Activated CD4-positive, alpha-beta T cell treated with anti-CD3 and anti-CD28 coated beads, Interleukin-2, amount 50 U/mL, for 4 hours (primary cell): ENCODE results near the gene KIF12.
"Not testable (repeated sequence)": the region's sequence is repeated elsewhere in the genome, so short reads cannot be mapped to it uniquely, and the experiment has no call there.

Experiments
- DNase-seq, 2 experiments: peaks; one replicate each; pipeline ENCODE4 v3.0.0-alpha.2; 2020

The KIF12 gene

DNA sequence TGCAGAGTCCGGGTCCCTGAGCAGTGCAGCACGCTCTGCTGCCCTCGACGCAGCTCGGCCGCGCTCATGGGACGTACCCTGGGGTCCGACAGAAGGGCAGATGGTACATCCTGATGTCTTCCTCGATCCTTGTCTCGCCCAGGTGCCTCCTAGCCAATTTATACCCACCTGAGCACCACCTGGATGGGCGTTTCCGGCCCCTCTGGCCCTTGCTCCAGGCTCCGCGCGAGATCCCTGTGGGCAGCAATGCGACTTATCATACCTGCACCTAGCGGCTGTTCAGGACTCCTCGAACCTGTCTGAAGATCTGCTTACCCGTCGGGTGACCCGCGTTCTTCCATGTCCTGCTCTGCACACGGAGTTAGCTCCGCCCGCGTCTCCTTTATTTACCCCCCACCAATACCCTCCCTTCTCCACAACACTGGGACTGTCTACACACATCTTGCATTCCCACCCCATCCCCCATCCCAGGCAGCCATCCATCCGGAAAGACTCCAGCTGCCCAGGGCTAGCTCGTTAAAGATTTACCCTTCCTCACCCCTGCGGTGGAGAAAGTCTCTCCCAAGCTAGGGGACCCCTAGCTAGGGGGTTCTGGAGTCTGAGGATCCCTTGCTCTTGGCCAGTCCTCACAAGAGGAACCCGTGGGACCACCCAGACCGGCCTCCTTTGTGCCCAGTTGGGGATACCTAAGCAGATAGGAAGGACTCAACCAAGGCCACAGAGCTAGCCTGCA lies at the start of gene KIF12:
Gene KIF12, minus strand, starts transcription at position 357 of the 733 bp plus-strand sequence. Its CDS starts 16 bp downstream, at position 341.
- no peak for DNase-seq

DNA sequence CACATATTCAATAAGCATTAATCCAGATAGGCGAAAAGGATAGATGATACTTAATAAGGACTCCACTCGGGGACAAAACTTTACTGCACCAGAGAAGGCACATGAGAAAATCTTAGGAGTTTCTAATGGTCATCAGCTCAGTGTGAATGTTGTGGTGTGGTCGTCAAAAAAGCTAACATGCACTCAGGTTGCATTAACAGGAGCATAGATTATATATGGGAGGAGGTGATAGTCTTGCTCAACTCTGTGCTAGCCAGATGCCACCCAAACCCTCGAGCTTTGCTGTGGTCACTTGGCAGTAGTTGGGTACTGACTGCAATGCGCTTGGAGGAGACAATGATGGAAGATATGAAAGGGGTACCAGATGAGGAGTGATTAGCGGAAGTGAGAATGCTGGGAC lies 47.6 kb upstream of the KIF12 start:
- no peak for DNase-seq

DNA sequence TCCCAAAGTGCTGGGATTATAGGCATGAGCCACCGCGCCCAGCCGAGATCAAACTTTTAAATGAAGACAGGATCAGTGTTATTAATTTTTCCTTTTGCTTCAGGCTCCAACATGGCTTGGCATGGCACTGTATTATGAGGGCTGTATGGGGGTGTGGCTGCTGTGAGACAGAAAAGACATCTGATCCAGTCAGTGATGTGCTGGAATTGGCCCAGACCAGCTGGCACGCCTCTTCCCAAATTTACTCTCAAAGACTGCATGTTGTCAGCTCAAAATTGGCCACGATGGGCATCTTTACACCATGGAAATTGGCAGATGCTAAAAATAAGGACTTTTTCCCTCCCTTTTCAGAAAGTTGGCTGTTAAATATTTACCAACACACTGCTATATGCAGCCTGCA lies 44.1 kb upstream of the KIF12 start:
- DNase-seq, result no peak

DNA sequence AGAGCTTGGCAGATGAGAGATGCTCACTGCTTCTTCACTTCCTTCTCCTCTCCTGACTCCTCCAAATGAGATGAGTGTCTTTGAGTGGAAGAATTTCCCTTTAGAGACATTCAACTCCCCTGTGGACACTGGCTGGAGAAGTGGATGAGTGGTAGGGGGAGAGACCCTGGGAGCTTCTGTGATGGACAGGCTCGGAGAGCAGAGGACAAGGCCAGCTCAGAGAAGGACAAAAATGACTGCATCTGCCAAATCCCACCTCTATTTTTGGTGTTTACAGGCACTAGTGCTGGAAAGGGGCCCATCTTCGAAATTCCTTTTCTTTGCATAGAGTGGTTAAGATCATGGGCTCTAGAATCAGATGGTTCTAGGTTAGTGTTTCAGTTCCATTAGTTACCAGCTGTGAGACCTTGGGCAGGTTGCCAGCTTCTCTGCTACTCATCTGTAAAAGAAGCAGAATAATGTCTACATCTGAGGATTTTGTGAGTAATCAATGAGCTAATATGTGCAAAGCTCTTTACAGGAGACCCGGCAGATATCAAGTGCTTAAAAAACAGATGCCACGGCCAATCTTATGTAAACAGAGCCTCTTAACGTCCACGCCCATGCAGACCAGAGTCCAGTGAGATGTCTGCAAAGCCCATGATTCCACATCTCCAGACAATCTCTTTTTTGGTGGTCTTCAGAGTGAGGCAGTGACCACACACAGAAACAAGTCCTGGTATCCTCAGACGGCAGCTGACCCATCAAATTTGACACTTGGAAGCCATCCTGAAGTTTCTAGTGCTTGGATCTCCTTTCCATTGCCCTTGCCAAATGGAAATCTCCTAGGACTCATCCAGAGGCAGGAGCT lies 42.7 kb upstream of the KIF12 start:
- DNase-seq, result no peak

DNA sequence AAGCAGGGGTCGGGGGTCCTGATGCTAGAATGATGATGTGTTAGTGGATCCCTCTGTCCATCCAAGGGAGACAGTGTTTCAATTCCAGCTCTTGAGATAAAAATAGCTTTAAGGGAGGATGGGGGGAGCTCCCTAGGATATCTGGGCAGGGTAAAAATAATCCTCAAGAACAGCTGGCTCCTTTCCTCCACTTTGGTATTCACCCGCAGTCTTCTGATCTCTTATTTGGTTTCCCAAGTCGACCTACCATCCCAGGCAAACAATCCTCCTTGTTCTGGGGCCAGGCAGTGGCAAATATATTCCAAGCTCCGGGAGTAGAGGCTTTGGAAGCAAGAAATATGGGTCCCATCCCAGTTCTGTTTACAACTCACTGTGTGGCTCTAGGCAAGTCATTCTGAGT lies 41.8 kb upstream of the KIF12 start:
- DNase-seq, result no peak

DNA sequence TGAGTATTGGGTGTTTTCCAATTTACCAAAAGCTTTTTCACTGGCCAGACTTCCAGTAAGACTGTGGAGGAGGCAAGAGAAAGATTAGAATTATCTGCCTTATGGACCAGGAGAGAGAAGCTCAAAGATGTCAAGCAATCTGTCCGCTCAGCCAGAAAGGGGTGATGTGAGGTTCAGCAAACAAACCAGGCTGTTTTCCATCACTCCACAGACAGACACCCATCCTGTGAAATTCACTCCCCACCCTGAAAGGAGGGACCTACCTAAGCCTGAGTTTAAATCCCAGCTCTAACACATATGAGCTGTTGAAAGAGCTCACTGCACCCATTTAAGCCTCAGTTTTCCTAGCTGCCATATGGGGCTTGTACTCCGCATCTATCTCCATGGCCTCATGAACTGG lies 41.3 kb upstream of the KIF12 start:
- DNase-seq, result no peak

DNA sequence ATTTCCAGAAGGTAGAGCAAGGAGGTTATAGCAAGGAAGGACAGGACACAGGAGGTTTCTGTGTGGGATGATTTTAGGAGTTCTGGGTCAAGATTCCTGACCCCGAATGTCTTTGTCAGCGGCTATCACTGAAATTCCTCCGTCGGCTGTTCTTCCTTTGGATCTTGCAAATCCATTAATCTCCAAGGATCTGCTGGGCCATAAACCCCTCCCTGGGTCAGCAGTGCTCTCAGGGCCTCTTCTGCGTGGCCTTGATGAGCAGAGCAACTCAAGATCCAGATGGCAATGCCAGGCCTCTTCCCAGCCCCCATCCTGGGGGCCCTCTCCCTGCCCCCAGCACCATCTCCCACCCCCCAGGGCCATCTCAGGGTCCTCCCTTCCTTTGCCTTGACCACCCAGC lies 40.0 kb upstream of the KIF12 start:
- no peak for DNase-seq

DNA sequence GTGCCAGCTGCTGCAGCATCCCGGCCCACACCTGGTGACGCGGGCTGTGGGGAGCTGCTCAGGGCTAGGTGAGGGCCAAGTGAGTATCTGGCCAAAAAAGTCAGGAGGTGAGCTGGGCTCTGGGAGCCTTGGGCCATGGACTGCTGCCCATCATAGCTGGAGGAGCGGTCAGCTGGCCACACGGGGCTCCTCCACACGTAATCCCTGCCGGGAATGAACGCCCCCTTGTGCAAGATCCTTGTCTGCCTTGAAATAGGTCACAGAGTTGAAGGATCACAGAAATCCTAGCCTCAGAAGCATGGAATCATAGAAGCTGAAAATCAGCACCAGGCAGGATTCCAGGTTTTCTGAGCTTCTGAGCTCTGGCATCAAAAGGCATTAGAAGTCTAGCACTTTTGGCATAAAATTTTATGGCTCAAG lies 39.5 kb upstream of the KIF12 start:
- DNase-seq, result no peak

DNA sequence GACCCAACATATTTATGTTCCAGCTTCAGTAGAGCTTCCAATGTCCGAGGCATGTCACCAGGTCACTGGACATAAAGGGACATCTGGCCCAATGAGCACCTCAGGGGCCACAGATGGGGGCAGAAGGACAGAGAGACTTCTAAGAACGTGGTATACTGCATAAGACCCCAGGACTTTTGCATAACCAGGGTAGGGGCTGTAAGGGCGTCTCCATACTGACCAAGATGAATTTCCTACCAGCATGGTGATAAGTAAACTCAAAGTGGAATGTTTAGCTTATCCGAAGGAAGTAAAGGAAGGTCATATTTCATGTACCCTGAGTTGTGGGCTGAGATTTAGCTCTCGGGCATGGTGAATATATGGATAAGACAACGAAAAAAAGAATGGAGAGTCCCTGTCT lies 38.7 kb upstream of the KIF12 start:
- no peak for DNase-seq

DNA sequence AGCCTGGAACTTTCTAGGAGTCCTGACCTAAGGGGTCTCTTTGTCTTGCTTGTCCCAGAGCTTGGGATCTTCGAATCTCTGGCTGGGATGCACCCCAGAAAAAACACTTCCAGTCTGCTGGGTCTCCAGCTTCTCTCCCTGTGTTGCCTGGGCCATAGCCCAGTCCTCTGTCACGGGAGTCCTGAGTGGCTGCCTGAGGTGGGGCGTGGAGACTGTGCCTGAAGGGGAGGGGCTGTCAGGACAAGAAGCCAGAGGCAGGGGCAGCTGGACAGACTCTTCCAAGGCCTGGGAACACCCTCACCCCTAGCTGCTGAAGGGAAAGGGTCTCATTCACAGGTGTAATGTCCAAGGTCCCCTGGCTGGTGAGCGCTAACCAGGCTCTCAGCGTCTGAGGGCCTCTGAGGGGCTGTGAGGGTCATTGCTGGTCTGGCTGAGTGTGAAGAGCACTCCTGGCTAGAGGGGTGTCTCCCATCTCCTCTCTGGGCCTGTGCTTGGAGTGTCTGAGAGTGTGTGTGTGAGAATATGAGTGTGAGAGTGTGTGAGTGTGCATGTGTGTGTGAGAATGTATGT lies 35.8 kb upstream of the KIF12 start:
- no peak for DNase-seq

DNA sequence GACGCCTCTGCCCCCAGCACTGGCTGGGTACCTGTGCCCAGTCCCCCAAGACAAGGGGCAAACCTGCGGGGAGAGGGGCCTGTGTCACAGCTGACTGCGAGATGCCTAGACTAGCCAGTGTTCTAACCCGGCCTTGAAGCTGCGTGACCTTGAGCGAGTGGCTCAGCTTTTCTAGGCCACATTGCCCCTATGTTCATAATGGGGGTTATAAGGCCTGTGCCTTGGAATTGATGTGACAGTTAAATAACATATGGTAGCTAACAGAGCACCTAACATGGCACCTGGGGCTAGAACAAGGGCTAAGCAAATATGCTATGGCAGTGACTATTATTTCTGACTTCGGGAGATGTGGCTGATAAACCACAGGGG lies 33.4 kb upstream of the KIF12 start:
- DNase-seq, result no peak

DNA sequence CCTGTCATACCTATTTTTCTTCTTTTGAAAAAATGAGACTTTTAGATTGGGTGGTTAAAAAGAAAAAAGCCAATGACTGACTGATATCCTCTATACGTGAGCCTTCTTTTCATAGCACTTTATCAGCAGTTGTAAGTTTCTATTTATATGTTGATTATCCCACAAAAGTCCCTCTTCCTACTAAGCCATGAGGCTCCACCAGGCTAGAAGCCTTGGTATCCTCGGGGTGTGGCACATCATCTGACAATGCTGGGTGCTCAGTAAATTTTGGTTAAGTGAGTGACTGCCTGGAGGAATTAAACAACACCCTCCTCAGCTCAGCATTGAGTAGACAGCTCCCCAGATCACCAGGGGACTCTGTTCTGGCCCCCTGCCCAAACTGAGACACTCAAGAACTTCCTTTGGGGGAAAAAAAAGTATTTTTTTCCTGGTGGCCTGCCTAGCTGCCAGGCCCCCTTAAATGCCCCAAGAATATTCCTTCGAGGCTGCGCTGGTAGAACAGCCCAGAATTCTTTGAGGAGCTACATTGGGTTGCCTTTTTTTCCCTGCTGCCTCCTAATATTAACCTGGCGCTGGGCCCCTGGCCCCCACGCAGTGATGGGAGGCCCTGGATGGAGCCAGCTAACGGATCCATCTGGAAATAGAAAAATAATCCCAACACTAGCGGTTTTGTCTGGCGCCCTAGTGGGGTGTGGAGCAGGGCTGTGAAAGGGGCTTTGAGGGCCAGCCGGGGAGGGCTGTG lies 32.9 kb upstream of the KIF12 start:
- DNase-seq, result no peak

DNA sequence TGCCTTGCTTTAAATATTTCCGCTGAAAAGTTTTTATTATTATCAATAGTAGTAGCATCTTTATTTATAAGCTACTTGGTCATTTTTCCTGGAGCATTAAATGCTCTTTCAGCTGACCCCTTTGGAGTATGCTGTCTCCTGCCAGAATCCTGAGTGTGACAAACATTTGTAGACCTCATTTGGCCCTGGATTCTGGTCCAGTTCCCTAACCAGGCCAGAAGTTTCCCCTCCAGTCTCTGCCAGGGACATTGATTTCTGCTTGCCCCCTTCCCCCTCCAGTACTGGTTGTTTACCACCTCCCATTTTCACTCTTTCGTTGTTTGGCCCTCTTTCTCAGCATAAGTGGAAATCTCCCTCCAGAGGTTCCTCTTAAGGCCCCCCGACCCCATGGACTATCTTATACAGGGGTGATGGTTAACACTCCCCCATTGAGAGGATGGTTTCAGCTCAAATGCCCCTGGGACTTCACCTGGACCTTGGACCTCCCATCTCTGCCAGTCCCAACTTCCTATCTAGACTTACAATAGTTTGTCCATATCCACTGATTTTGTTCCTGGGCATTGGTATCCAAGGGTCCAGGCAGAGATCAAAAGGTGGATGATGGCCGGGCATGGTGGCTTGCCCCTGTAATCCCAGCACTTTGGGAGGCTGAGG lies 31.7 kb upstream of the KIF12 start:
- no peak for DNase-seq

DNA sequence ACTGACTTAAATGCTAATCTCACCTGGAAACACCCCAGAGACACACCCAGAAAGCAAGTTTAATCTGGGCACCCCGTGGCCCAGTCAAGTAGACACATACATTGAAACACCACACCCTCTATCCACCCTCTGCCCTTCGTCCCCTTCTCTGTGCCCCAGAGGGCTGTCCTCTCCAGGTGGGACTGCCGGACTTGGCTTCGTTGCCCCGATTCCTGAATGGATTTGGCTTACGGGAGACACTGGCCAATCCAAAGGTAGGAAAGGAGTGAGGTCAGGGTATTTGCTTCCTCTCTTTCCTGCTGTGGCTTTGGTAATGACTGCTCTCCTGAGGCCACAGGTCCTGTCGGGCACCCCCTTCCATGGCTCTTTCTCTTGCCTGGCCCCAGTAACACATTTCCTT lies 31.0 kb upstream of the KIF12 start:
- no peak for DNase-seq

DNA sequence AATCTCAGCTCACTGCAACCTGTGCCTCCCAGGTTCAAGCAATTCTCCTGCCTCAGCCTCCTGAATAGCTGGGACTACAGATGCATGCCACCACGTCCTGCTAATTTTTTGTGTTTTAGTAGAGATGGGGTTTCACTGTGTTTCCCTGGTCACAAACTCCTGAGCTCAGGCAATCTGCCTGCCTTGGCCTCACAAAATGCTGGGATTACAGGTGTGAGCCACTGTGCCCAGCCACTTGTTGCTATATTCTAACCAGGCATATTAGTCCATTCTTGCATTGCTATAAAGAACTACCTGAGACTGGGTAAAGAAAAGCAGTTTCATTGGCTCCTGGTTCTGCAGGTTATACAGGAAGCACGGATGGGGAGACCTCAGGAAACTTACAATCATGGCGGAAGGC lies 29.7 kb upstream of the KIF12 start:
- not testable (repeated sequence) for DNase-seq

DNA sequence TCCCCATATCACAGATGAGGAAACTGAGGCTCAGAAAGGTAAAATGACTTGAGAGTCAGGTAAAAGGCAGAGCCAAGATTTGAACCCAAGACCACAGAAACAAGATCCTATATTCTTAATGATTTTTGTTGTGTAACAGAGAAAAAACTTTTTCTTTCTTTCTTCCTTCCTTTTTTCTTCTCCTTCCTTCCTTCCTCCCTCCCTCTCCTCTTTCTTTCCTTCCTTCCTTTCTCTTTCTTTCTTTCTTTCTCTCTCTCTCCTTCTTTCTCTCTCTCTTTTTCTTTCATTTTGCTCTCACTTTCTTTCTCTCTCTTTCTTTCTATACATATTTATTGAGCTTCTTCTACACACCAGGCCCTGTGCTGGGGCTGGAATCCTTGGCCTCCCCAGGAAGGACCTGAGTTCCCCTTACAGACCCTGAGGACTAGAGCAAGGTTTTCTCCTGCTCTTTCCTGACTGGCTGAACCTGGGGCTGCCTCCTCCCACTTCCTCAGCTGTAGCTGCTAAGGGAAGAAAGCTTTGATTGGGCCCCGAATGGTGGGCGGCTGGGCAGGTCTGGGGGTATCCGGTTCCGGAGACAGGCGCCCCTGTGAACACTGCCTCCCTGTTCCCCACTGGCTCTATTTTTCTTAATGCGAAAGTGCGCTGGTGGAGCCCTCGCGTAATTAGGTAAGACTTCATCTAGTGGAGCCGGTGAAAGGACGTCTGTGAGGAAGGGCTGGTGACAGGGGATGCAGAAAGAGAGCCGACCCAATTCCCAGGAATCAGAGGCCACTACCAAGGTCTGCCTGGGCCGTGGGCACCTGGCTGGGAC lies 27.4 kb upstream of the KIF12 start:
- DNase-seq, result no peak

DNA sequence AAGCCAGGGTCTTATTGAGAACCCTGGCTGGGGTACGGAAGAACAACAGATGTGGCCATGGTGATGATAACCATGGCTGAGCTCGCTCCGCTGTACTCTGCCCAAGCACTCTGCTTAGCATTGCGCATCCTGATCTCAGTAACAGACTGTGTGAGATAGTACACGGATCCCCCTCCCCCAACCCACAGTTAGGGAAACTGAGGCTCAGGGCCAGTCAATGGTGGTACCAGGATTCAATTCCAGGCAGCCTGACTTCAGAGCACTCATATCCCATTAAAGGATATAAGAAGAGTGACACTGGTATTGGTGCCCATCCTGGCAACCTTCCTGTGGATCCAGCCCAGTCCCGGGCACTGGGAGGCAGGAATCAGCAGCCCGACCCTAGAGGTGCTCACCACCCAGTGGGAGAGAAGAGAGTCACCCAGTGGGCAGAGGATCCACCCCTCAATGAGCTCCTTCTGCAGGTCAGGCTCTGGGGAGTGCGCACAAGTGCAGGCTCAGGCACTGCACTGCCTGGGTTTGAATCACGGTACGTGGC lies 26.5 kb upstream of the KIF12 start:
- no peak for DNase-seq

DNA sequence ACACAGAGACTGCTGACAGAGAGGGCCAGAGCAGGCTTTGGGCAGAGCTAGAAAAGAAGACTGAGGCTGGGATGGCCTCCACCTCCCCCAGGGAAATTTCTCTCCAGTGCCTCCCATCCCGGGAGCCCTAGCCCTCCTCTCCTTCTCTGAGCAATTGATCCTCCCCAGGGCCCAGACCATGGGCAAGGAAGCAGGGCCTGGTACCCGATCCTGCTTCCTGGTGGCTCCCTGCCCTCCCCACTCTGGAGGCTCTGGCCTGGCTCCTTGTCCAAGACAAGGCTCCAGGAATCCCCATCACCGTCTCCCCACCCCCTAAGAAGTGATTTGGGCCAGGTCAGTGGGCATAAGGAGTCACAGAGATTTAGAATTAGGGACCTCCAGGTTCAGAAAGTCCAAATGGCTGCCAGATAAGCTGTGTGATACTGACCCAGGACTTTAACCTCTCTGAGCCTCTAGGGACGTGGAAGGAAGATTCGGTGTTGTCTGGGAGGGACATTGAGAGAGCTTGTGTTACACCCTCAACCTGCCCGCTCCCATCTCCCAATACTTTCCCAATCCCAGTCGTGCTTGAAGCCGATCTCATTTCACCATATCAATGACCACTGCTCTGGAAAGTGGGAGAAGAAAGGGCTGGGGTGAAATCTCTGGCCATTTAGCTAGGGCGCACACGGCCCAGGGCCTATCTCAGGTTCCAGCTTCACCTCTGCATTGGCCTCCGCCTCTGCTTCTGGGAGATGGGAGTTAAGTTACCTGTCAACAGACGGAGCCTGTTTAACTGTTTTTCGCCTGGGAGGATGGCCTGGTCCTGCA lies 25.8 kb upstream of the KIF12 start:
- DNase-seq, result no peak

DNA sequence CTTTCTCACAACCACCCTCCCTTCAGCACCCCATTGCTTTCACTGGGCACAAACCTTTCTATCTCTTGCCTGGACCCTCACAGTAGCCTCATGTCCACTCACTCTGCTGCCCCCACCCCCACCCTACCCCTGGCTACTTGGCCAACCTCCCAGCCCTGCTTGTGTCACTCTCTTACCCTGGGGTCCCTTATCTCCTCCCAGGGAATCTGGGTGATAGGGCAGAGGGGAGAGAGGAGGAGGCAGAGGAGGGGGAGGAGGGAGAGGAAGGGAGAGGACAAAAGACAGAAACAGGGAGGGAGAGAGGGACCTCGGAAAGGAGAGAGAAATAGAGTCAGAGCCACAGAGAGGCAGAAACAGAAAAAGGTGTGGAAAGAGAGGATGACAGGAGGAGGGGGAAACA lies 25.0 kb upstream of the KIF12 start:
- no peak for DNase-seq
